ENCODE data around the gene GFM1. TPM values are rescaled to one million over a fixed set of nuclear protein-coding genes. Genes with fewer than 3 reads are reported as not detected.

GFM1 gene
- total RNA-seq, 4 donors from 2014 or later = 23.8 to 59.7 (median 47.2) TPM

- H3K36me3 ChIP-seq = peaks cover 0 to 10% (median 0%) of the 10 kb centered on the region in 3 donors
- H3K4me3 ChIP-seq = no peak overlapping the region
- no peak for DNase-seq
- intact Hi-C loops (cut with DNase I) = no loop called here
- 74 to 78% methylated on average over 3 of the region's 3 CpGs for WGBS, 2 donors
- H3K4me1 ChIP-seq = peaks cover 0 to 5% (median 0%) of the 10 kb centered on the region in 3 donors
- H3K9me3 ChIP-seq = no peaks in the 10 kb centered on the region
- TF ChIP-seq CTCF (IDR thresholded peaks at IDR 0.05) (no peak), POLR2A (IDR thresholded peaks at IDR 0.05) (no peak)
- no peak overlapping the region for H3K27ac ChIP-seq
- H3K27me3 ChIP-seq = no peaks in the 10 kb centered on the region
Measured at GRCh38 chr3:158739661-158740060, 95.3 kb downstream of the GFM1 start.

Small RNAs within 50 kb of the gene (small RNA-seq; reads per million reads assigned to genes)
- gene AC025033.1 = 0 reads per million in 4 donors
- 0 reads per million in 4 donors for gene AC080013.6

Other genes with a start within 250 kb of the GFM1 start
- 1 to 10 TPM; 1.3 to 5.9 (median 1.7) TPM for gene MLF1, start 73.3 kb upstream of the GFM1 start, total RNA-seq
- gene LXN, start 28.1 kb downstream of the GFM1 start, total RNA-seq = 10 to 100 TPM in 2 of 4 donors, 1 to 10 TPM in 2; 4.7 to 11.1 (median 9.6) TPM
- gene RARRES1, start 87.9 kb downstream of the GFM1 start, total RNA-seq = 10 to 100 TPM in 1 of 4 donors, 1 to 10 TPM in 3; 1.4 to 53.3 (median 6.4) TPM
- gene MFSD1, start 157.5 kb downstream of the GFM1 start, total RNA-seq = 100 to 1,000 TPM in 2 of 4 donors, 10 to 100 TPM in 2; 72.7 to 108 (median 98.2) TPM

Data from esophagus squamous epithelium (tissue), 5 donors.